HG03103 (cell line): ENCODE measurements around the gene KDM1B.

Experiments used
- ATAC-seq: cut with Tn5 transposase; IDR thresholded peaks from one replicate; pipeline ENCODE4 v1.9.1; 2021; ENCODE audit warnings: low read depth; ENCODE audit not compliant: unreplicated experiment

KDM1B gene

GRCh38 chr6:18155150-18155863, at the start of gene KDM1B:
Gene KDM1B, plus strand, starts transcription at chr6:18155422. Its CDS starts 4,474 bp downstream, at chr6:18159896.
- peak; percentile 86 for ATAC-seq

- ATAC-seq = no peak
Measured at GRCh38 chr6:18107061-18107460, 48.2 kb upstream of the KDM1B start.

DNA sequence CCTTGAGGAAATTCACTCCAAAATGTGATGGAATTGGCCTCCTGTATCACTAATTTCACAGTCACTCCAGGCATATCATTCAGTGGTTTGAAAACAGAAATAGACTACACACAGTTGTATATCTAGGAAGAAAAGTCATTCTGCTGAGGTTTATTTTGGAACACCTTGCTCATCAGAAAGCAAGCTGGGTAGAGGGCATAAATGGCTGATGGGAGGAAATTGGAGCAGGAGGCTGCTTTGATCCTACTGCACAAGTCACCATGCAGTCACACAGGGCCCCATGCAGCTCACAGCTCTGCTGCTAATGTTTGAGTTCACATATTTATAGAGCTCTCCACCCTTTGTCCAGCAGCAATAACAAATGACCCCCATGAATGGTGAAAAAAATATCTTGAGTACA, 45.1 kb upstream of the KDM1B start:
- ATAC-seq = no peak

- no peak for ATAC-seq
Measured at GRCh38 chr6:18115356-18115755, 39.9 kb upstream of the KDM1B start.

GRCh38 chr6:18117136-18117535, 38.1 kb upstream of the KDM1B start:
- ATAC-seq = no peak

DNA sequence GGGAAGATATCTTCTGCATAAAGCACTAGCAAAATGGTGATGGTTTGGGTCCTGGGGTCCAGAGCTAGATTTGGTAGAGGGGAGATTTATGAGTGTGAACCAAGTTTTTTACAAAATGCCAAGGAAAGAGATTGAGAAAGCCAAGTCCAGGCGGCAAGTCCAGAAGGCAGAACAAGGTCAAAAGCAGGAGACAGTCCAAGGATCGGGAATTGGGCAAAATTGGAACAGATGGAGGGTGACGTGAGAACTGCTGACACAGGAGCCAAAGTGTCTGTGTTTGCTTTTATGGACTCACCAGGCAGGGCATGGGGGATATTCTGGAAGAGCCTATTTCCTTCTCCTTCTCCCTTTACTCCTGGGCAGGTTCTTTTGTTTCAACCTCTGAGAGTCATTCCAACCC, 36.9 kb upstream of the KDM1B start:
- no peak for ATAC-seq

DNA sequence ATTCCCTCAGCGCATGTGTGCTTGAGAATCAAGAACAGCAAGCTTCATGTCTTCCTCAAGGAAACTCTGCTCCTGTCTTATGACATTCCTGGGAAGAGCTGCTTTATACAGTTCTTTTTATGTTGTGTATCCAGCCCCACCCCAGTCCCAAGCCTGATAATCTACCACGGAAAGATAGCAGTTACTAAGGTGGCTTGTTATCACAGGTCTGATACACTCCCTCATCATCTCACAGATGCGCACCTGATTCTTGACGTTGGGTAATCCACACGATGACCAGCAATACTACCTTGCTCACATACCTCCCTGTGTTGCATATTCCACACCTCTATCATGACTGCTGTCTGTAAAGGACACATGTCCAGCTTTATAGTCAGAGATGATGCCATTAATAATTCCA, 36.0 kb upstream of the KDM1B start:
- no peak for ATAC-seq

GRCh38 chr6:18121580-18122127, 33.6 kb upstream of the KDM1B start:
- ATAC-seq = no peak

- ATAC-seq = peak; percentile 99
Measured at GRCh38 chr6:18122128-18123093, 32.8 kb upstream of the KDM1B start, which contains the start of gene NHLRC1. Gene NHLRC1, minus strand, starts transcription at chr6:18122677. Its CDS starts 71 bp downstream, at chr6:18122606.

DNA sequence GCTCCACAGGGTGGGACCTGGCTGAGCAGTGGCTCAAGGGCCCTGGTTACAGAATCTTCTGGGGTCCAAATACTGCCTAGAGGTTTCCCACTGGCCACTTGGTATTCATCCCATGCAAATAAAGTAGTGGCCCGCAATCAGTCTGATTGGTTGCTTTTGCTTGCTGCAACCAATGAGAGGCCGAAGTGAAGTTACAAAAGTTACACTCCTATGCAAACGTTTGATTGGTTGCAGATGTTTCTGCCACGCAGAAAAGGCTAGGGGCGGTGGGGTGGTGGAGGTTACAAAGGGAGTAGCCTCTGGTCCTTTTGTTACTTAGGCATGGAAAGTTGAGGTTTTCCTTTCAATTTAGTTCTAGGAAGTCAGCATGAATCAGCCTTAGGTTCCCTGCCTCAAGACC, 29.1 kb upstream of the KDM1B start:
- no peak for ATAC-seq

DNA sequence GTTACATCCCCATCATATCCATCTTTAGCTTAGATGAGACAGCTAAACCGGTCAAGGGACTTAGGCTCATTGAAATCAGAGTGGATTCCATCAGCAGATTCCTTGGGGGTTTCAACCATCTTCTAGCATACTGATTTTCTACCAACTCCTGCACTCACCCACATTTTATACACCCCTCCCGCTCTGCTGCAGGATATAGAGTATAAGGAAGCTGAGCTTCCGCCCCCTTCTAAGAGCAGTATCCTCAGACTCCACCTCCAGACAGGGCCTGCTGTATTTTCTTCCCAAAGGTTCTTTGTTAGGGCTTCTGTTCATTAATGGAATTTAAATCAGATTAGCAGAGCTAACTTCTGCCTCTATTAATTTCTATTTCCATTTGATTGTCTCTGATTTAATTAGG, 22.9 kb upstream of the KDM1B start:
- no peak for ATAC-seq

DNA sequence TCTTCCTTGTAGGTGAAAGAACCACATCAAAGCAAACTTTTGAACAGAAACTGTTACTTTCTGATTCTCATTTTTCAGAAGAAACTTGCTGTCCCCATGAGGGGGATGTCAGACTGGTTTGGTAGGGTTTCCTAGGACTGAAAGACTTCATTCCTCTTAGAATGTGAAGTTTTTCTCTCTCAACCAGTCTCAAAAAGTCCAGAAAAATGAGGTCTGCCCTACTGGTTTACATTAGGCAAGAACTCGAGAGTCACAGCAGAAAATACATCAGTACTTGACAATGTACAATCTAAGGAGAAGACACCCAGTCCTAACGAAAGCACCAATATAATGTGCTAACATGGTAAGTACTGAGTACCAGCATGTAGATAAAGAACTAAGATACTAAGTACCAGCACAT, 20.1 kb upstream of the KDM1B start:
- ATAC-seq = no peak

DNA sequence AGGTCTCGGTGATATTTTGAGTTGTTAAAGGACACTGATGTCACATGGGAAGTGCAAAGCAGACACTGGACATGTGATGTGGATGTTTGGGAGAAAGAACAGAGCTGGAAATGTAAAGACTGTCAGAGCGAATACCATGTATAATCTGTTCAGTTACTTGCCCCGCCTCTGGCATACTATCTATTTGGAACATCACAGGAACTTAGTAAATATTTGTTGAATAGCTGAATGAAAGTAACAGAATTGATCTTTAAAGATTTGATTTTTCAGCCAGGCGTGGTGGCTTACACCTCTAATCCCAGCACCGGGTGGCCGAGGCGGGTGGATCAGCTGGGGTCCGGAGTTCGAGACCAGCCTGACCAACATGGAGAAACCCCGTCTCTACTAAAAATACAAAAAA, 19.0 kb upstream of the KDM1B start:
- no peak for ATAC-seq

- ATAC-seq = no peak
Measured at GRCh38 chr6:18138906-18139305, 16.3 kb upstream of the KDM1B start.

DNA sequence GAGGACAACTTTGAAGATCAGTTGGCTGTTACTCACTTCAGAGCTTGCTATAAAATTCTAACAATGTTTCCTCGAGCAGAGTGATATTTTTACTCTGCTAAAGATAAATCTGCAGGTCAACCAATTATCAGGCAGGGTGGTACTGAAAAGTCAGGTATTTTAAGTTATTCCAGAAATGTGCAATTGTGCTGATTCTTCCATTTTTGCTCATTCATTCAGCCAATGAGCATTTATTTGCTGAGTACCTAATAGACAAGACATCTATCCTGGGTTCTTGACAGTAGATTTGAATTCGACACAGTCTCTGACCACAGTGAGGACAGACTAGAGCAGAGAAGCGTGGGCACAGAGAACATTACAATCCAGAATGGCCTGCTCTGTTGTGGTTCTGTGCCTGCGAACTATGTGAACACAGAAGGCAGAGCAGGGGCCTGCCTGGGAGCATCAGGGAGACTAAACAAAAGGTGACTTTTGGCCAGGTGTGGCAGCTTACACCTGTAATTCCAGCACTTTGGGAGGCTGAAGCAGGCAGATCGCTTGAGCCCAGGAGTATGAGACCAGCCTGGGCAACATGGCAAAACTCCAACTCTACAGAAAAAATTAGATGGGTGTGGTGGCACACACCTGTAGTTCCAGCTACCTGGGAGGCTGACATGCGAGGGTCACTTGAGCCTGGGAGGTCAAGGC, 15.1 kb upstream of the KDM1B start:
- no peak for ATAC-seq

DNA sequence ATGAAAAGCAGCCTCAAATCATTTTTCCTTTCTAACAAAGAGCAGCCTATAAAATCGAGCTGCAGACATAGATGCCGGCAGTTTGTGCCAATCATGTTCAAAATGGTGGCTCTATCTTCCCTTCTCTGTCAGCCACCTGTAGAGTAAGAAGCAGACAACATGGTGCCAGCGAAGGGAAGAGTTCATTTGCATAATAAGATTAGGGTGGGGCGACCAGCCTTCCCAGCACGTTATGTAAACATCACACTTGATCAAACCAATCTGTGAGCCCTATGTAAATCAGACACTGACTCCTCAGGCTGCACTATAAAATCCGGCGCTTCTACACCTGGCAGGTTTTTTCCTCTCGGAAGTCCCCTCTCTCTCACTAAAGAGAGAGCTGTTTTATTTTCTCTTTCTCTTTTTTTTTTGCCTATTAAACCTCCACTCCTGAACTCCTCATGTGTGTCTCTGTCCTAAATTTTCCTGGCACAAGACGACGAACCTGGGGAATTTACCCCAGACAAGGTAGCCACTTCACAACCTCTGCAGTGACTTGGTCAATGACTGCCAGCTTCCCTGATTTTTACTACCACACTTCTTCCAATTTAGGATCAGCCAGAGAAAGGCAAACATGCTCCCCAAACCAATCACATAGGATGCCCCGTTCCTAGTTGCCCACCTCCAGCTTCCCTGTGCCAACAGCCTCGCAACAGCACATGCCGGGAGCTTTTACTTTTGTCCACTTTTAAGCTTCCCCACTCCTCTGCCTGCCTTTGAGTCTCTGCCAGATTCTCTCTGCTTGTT, 13.2 kb upstream of the KDM1B start:
- ATAC-seq = no peak

DNA sequence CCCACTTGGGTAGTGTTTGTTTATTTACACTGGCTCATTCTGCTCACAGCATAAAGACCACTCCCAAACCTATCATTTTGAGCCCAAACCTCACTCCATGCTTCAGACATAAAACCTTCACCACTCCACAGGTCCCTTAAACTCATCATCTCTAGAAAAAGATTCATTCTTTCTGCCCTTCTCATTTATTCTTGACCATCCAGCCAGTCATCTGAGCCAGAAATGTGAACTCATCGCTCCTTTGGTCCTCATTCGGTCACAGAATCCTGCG, 12.7 kb upstream of the KDM1B start:
- no peak for ATAC-seq

DNA sequence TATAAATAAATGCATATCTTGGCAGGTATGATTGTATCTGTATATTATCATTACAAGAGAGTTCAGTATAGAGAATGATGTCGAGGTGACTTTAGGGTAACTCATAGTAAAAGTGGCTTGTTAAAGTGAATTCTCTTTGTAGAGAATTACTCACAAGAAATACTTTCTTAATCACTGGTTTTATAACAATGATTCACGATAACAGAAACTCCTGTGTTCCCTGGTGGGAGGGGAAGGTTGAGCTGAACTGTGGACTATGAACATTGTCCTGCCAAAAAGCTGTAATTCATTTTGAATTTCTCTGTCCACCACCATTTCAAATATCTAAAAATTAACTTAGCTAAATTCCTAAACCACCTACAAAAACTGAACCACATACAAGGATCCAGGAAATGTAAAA, 8.1 kb upstream of the KDM1B start:
- no peak for ATAC-seq

GRCh38 chr6:18147616-18148015, 7.6 kb upstream of the KDM1B start:
- no peak for ATAC-seq

GRCh38 chr6:18148304-18149025, 6.8 kb upstream of the KDM1B start:
- no peak for ATAC-seq
